Rectal smooth muscle tissue (tissue), 1 donor: Measurements from ENCODE around the gene MYO16.

Source experiments
- H3K27ac ChIP-seq: one replicate; pipeline ENCODE4 v1.7.0; 2013; ENCODE audit warnings: low read depth, low read length, inconsistent platforms
- H3K27me3 ChIP-seq: one replicate; pipeline ENCODE4 v1.7.0; 2013; ENCODE audit warnings: low read length; ENCODE audit not compliant: control insufficient read depth, insufficient read depth
- H3K36me3 ChIP-seq: one replicate; pipeline ENCODE4 v1.7.0; 2013; ENCODE audit warnings: low read length; ENCODE audit not compliant: control insufficient read depth, insufficient read depth
- H3K4me1 ChIP-seq: one replicate; pipeline ENCODE4 v1.7.0; 2013; ENCODE audit warnings: low read length; ENCODE audit not compliant: control insufficient read depth, insufficient read depth
- H3K4me3 ChIP-seq: one replicate; pipeline ENCODE4 v1.7.0; 2013; ENCODE audit warnings: low read length
- H3K9ac ChIP-seq: one replicate; pipeline ENCODE4 v1.7.0; 2013; ENCODE audit warnings: low read length

MYO16 gene

GRCh38 chr13:108624979-108625378 lies 4.4 kb upstream of the MYO16 start:
- Histone ChIP-seq H3K27ac (no peak overlapping the region), H3K4me3 (no peak overlapping the region), H3K9ac (no peak overlapping the region), H3K4me1 (no peaks in the 10 kb centered on the region), H3K36me3 (no peaks in the 10 kb centered on the region), H3K27me3 (no peaks in the 10 kb centered on the region)

- Histone ChIP-seq H3K27me3 (no peaks in the 10 kb centered on the region), H3K4me3 (no peak overlapping the region), H3K36me3 (no peaks in the 10 kb centered on the region), H3K4me1 (no peaks in the 10 kb centered on the region), H3K27ac (no peak overlapping the region), H3K9ac (no peak overlapping the region)
These were observed 577 bp downstream of the MYO16 start for GRCh38 chr13:108629988-108630387.

GRCh38 chr13:108632649-108633167 lies 3.3 kb downstream of the MYO16 start:
- H3K27me3 ChIP-seq: no peaks in the 10 kb centered on the region
- no peak overlapping the region for H3K4me3 ChIP-seq
- H3K4me1 ChIP-seq: no peaks in the 10 kb centered on the region
- H3K9ac ChIP-seq: no peak overlapping the region
- H3K27ac ChIP-seq: no peak overlapping the region
- no peaks in the 10 kb centered on the region for H3K36me3 ChIP-seq

GRCh38 chr13:108638901-108639300 lies 9.5 kb downstream of the MYO16 start:
- Histone ChIP-seq H3K4me1 (no peaks in the 10 kb centered on the region), H3K9ac (no peak overlapping the region), H3K27ac (no peak overlapping the region), H3K4me3 (no peak overlapping the region), H3K27me3 (no peaks in the 10 kb centered on the region), H3K36me3 (no peaks in the 10 kb centered on the region)

- no peak overlapping the region for H3K27ac ChIP-seq
- no peaks in the 10 kb centered on the region for H3K36me3 ChIP-seq
- H3K4me3 ChIP-seq: no peak overlapping the region
- H3K27me3 ChIP-seq: no peaks in the 10 kb centered on the region
- no peak overlapping the region for H3K9ac ChIP-seq
- H3K4me1 ChIP-seq: no peaks in the 10 kb centered on the region
These were observed 14.4 kb downstream of the MYO16 start for GRCh38 chr13:108643646-108644353.

GRCh38 chr13:108645376-108645775 lies 16.0 kb downstream of the MYO16 start:
- Histone ChIP-seq H3K27me3 (no peaks in the 10 kb centered on the region), H3K4me1 (no peaks in the 10 kb centered on the region), H3K36me3 (no peaks in the 10 kb centered on the region), H3K4me3 (no peak overlapping the region), H3K27ac (no peak overlapping the region), H3K9ac (no peak overlapping the region)

GRCh38 chr13:108650271-108650670 lies 20.9 kb downstream of the MYO16 start:
- no peaks in the 10 kb centered on the region for H3K36me3 ChIP-seq

GRCh38 chr13:108656742-108657141 lies 27.3 kb downstream of the MYO16 start:
- Histone ChIP-seq H3K4me1 (no peaks in the 10 kb centered on the region), H3K9ac (no peak overlapping the region), H3K36me3 (no peaks in the 10 kb centered on the region), H3K27ac (no peak overlapping the region), H3K4me3 (no peak overlapping the region), H3K27me3 (no peaks in the 10 kb centered on the region)

More at GRCh38 chr13:108650271-108650670, 20.9 kb downstream of the MYO16 start:
- Histone ChIP-seq H3K27me3 (no peaks in the 10 kb centered on the region), H3K4me1 (no peaks in the 10 kb centered on the region), H3K27ac (no peak overlapping the region), H3K4me3 (no peak overlapping the region), H3K9ac (no peak overlapping the region)

GRCh38 chr13:108657519-108657918 lies 28.1 kb downstream of the MYO16 start:
- H3K27ac ChIP-seq: no peak overlapping the region
- no peak overlapping the region for H3K9ac ChIP-seq
- no peak overlapping the region for H3K4me3 ChIP-seq
- H3K4me1 ChIP-seq: no peaks in the 10 kb centered on the region
- no peaks in the 10 kb centered on the region for H3K27me3 ChIP-seq
- no peaks in the 10 kb centered on the region for H3K36me3 ChIP-seq

- no peak overlapping the region for H3K27ac ChIP-seq
- no peaks in the 10 kb centered on the region for H3K4me1 ChIP-seq
- no peak overlapping the region for H3K4me3 ChIP-seq
- H3K27me3 ChIP-seq: no peaks in the 10 kb centered on the region
- H3K36me3 ChIP-seq: no peaks in the 10 kb centered on the region
- H3K9ac ChIP-seq: no peak overlapping the region
These were observed 33.1 kb downstream of the MYO16 start for GRCh38 chr13:108662528-108662927.

- H3K27me3 ChIP-seq: no peaks in the 10 kb centered on the region
- no peaks in the 10 kb centered on the region for H3K36me3 ChIP-seq
- H3K4me1 ChIP-seq: no peaks in the 10 kb centered on the region
- H3K27ac ChIP-seq: no peak overlapping the region
- no peak overlapping the region for H3K4me3 ChIP-seq
- no peak overlapping the region for H3K9ac ChIP-seq
These were observed 34.3 kb downstream of the MYO16 start for GRCh38 chr13:108663710-108664109.

- Histone ChIP-seq H3K4me3 (no peak overlapping the region), H3K36me3 (no peaks in the 10 kb centered on the region), H3K27ac (no peak overlapping the region), H3K9ac (no peak overlapping the region), H3K27me3 (no peaks in the 10 kb centered on the region), H3K4me1 (no peaks in the 10 kb centered on the region)
These were observed 37.8 kb downstream of the MYO16 start for GRCh38 chr13:108667205-108667604.

GRCh38 chr13:108669381-108669780 lies 40.0 kb downstream of the MYO16 start:
- H3K27ac ChIP-seq: no peak overlapping the region
- H3K9ac ChIP-seq: no peak overlapping the region
- H3K27me3 ChIP-seq: no peaks in the 10 kb centered on the region
- H3K36me3 ChIP-seq: no peaks in the 10 kb centered on the region
- H3K4me1 ChIP-seq: no peaks in the 10 kb centered on the region
- H3K4me3 ChIP-seq: no peak overlapping the region
